NCI-H446 (cell line): ENCODE measurements around the gene DOCK4.
A peak's percentile ranks its signal among the peaks of the same experiment; 100 is the strongest.

Experiments used
- DNase-seq, 2 experiments: peaks; one replicate each; lab custom pipeline; 2025; lab: John Stamatoyannopoulos, UW

DOCK4 gene

DNA sequence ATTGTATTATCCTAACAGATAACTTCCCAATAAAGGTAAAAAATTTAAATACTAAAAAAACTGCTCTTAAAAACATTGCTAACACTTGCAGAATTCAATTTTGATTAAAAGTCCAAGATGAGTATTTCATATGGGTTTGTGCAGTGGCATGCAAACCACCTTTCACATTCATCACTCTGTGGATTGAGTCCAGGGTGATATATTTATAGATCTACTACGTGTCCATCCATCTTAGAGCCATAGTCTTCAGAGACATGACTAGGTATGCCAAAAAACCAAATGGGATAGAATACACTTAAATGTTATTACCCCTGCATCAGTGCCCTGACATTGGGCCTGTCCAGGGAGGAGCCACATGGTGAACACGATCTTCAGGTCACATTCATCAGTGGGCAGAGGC lies 96.0 kb downstream of the DOCK4 start:
- no peak for DNase-seq

- peak in 1 of 2 experiments; percentile 12 for DNase-seq
Measured at GRCh38 chr7:112108981-112109380, 97.2 kb downstream of the DOCK4 start.

DNA sequence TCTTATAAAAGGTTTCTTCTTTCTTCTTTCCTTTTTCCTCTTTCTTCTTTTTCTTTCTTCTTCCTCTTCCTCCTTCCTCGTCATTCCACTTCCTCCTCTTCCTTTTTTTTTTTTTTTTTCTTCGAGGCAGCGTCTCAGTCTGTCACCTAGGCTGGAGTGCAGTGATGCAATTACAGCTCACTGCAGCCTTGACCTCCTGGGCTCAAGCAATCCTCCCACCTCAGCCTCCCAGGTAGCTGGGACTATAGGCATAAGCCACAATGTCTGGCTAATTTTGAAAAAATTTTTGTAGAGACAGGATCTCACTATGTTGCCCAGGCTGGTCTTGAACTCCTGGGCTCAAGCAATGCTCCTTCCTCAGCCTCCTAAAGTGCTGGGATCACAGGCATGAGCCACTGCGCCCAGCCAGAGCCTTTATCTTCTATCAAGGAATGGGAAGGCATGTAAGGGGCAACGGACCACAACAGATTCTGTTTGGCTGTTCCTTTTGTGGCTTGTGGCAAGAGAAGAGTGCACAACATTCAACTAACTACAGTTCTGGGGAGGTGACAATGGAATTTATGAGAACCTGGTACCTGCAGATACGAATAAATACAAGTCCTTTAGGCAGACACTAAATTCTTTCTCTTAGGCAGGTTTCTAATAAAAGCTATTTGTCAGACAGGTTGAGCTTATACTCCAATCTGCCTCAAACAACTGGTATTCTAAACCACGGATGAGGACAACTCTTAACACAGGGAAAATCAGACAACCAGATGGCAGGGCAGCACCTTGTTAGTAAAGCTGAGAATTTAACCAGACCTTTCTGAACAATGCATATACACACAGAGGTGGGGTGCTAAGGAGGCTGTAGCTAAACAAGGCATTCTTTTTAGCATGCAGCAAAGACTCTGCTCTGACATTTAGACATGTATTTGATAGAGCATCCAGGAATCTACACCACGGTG lies 100.3 kb downstream of the DOCK4 start:
- DNase-seq, result no peak

DNA sequence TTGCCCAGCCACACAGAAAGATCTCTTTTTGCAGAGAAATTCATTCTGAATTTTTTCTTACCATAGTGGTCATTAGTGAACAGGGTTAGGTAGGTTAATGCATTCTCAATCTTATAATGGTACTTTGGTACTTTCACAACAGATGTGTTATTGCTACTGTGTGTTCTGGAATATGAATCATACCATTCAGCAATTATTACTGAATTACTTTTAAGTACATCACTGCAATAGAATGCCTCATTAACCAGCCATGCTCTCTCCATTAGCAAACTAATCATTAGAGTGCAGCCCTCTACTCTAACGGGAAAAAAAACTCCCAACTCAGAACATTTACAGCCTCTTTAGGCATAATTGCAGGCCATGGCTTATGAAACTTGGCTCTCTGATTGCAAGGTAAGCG lies 102.1 kb downstream of the DOCK4 start:
- DNase-seq, result peak; percentile 23 to 74

- no peak for DNase-seq
Measured at GRCh38 chr7:112103246-112103645, 103.0 kb downstream of the DOCK4 start.

- no peak for DNase-seq
Measured at GRCh38 chr7:112101201-112101846, 104.9 kb downstream of the DOCK4 start.

- no peak for DNase-seq
Measured at GRCh38 chr7:112097524-112097923, 108.7 kb downstream of the DOCK4 start.

DNA sequence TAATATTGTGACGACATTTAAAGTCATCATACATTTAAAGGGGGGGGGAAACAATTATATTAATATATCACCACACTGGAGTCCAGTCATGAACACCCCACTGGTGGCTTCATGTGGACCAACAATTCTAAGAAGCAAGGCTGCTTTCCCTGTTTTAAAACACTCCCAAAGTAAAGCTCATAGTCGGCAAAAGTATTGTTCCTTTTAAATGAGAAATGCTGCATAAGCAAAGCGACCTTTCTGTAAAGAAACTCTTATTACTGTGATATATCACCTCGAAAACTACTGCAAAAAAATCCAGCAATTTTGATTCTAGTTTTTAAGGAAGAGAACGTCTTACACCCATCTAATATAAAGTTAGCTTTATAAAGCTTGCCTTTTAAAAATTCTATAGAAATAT lies 112.8 kb downstream of the DOCK4 start:
- no peak for DNase-seq

DNA sequence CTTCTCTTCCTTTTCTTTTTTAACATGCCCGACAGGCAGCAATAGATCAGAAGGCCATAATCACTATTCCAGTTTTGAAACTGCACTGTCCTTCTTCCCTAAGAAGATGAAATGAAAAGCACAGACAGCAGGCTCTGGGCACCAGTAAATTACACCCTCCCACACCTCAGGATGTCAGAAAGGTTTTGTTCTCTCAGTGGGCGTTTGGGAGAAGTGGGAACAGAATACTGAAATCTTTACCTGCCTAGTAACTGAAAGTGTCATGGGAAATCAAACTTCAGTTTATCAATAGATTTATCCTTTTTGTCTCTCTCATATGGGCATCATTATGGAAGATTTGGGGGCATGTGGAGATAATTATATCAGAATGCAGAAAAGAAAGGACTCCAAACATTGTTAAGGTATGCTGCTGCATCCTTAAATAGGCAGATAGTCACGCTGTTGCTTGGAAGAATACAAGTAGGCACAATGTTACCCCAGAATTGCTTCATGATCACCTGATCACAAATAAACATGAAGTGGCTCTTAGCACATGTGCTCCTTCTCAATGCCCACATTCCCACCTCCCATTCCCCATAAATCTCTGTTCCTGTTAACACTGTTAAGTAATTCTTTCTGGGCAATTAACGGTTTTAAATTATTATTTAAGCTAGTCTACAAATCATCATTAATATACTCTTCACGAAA lies 113.3 kb downstream of the DOCK4 start:
- DNase-seq, result no peak

DNA sequence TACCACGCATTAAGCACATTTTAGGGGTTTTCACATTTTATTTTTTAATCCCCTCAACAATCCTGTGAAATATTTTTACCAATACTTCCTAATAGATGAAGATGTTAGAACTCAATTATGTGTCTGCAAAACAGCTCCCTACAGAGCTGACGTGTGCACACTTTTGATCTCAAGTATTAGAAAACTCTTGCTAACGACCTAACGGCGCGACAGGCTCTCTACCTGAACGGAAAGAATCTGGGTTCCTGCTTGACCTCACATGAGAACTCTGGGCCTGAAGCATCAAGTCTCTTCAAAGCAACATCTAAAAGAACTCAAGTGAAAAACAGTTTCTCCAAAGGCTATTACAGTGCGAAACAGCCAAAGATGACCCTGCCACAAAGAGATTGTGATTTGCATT lies 113.9 kb downstream of the DOCK4 start:
- DNase-seq, result no peak

- no peak for DNase-seq
Measured at GRCh38 chr7:112091768-112092167, 114.4 kb downstream of the DOCK4 start.

DNA sequence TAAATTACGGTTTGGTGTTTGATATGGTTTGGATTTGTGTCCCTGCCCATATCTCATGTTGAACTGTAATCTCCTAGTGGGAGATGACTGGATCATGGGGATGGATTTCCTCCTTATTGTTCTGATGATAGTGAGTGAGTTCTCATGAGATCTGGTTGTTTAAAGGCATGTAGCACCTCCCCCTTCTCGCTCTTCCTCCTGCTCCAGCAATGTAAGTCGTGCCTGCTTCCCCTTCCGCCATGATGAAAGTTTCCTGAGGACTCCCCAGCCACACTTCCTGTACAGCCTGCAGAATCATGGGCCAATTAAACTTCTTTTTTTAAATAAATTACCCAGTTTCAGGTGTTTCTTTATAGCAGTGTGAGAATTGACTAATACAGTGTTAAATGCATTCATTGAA lies 116.6 kb downstream of the DOCK4 start:
- no peak for DNase-seq

DNA sequence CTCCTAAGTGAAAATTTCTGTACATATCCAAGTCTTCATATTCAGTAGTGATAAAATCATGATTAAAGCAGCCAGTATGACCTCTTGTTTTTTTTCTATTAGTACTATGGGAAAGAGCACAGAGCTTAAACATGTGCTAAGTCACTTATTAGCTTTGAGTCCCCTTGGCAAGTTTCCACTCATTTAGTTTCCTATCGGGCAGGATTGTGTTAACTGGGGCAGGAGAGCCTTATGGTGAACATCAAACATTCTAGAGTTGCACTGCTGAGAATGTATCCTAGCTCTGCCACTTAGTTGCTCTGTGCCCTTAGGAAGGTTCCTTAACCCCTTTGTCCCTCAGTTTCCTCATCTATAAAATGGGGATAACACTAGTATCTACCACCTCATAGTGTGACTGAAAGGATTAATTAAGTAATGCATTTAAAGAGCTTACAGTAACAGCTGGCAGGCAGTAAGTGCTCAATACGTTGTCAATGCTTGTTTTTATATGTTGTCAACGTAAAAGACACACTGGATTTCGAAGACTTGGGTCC lies 117.6 kb downstream of the DOCK4 start:
- peak in 1 of 2 experiments; percentile 25 for DNase-seq

GRCh38 chr7:112086496-112087254 lies 119.5 kb downstream of the DOCK4 start:
- DNase-seq, result peak in 1 of 2 experiments; percentile 38

DNA sequence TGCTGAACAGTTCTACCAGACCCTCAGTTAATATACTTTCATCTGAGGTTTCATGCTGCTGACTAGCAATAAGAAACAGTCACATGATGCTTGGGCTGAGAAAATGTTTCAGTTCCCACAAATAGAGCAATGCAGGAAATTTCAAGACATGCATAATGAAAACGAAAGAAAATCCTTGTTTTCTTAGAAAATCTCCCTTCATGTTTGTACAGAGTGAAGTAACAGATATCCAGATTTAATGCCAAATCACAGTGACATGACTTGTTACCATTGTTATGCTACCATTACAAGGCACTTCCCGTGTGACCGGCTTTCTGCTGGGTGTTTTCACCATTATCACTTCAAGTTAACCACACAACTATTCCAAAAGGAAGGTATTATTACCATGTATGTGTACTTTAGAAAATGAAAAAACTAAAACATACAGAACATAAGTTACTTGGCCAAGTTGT lies 121.7 kb downstream of the DOCK4 start:
- no peak for DNase-seq

- no peak for DNase-seq
Measured at GRCh38 chr7:112083776-112084355, 122.3 kb downstream of the DOCK4 start.

- DNase-seq, result no peak
Measured at GRCh38 chr7:112082306-112082705, 123.9 kb downstream of the DOCK4 start.

GRCh38 chr7:112081778-112082177 lies 124.4 kb downstream of the DOCK4 start:
- no peak for DNase-seq

- no peak for DNase-seq
Measured at GRCh38 chr7:112080978-112081377, 125.2 kb downstream of the DOCK4 start.

DNA sequence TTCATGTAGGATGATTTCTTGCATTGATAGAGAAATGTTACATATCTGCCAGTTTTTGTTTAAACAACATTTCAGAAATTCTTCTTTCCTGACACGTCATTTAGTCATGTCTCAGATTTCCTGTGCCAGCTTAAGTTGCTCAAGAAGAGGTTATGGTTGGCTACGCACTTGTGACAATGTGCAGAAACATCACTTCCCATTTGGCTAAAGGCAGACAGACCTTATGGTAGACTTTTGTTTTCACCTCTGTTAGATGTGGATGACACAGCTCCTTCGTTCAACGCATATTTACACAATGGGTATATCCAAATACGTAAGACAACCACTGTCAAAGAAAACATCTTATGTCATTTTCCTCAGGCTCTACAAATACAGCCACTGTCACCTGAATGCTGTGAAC lies 125.8 kb downstream of the DOCK4 start:
- DNase-seq, result peak in 1 of 2 experiments; percentile 28

GRCh38 chr7:112079673-112080072 lies 126.5 kb downstream of the DOCK4 start:
- DNase-seq, result no peak
